Panc1 (cell line): ENCODE measurements around the gene RD3L. TPM values are rescaled to one million over a fixed set of nuclear protein-coding genes. Genes with fewer than 3 reads are reported as not detected.

Source experiments
- ATAC-seq: fragments of 200-7000 bp; cut with Tn5 transposase; 2 replicates; pipeline ENCODE4 v1.9.1; 2020; ENCODE audit warnings: mild to moderate bottlenecking, moderate library complexity
- BruUV-seq: library from RNA; stranded (reverse); fragments of 400-500 nt; replicated peaks from 2 replicates; lab custom pipeline; 2021; lab: Mats Ljungman, UMichigan
- CTCF ChIA-PET: fragments of 300-600 bp; sonication (Branson Sonifier 250); formaldehyde crosslinking; loops from one replicate; lab custom pipeline; 2022; ENCODE audit warnings: antibody characterized with exemption; lab: Charles Lee
- POLR2A ChIA-PET: fragments of 300-600 bp; sonication (Branson Sonifier 250); formaldehyde crosslinking; loops from one replicate; lab custom pipeline; 2022; ENCODE audit warnings: antibody characterized with exemption; lab: Charles Lee
- DNase-seq: peaks from one replicate; pipeline ENCODE4 v3.0.0-alpha.2; 2010; ENCODE audit warnings: low read depth, low spot score
- H3K27ac ChIP-seq: 2 replicates; pipeline ENCODE4 v1.5.1; 2011; ENCODE audit warnings: mild to moderate bottlenecking, low read length, inconsistent platforms
- H3K27me3 ChIP-seq: fragments of 200-500 bp; sonication (Bioruptor generic); 2 replicates; pipeline ENCODE4 v1.6.0; 2014; ENCODE audit warnings: low read length, inconsistent platforms; ENCODE audit not compliant: control insufficient read depth, insufficient read depth
- H3K36me3 ChIP-seq: fragments of 200-500 bp; sonication (Bioruptor generic); 2 replicates; pipeline ENCODE4 v1.5.1; 2014; ENCODE audit warnings: inconsistent platforms, mild to moderate bottlenecking, low read length, moderate library complexity; ENCODE audit not compliant: control insufficient read depth, insufficient read depth
- H3K4me1 ChIP-seq: 2 replicates; pipeline ENCODE4 v1.5.1; 2011; ENCODE audit warnings: inconsistent platforms, mild to moderate bottlenecking, low read length, moderate library complexity; ENCODE audit not compliant: control insufficient read depth, insufficient read depth
- H3K4me3 ChIP-seq, 2 experiments: 2 replicates each; pipeline ENCODE4 v1.5.1; 2011 to 2012; ENCODE audit warnings: low read depth in 2 of 2, low read length in 2 of 2, mild to moderate bottlenecking in 2 of 2, inconsistent platforms in 1 of 2, moderate library complexity in 1 of 2
- H3K9me3 ChIP-seq: fragments of 200-500 bp; sonication (Bioruptor generic); 2 replicates; pipeline ENCODE4 v1.5.1; 2014; ENCODE audit warnings: low read depth, mild to moderate bottlenecking, inconsistent platforms, low read length, moderate library complexity; ENCODE audit not compliant: control insufficient read depth, insufficient read depth
- CTCF ChIP-seq: fragments of 450-650 bp; IDR thresholded peaks from 2 replicates; pipeline ENCODE4 v1.5.1; 2017; ENCODE audit warnings: mild to moderate bottlenecking
- POLR2AphosphoS5 ChIP-seq: IDR thresholded peaks from 2 replicates; pipeline ENCODE4 v1.6.1; 2012; ENCODE audit warnings: mild to moderate bottlenecking, low read depth, low read length, moderate library complexity
- SIN3A ChIP-seq: IDR thresholded peaks from 2 replicates; pipeline ENCODE4 v1.6.1; 2012; ENCODE audit warnings: low read depth, mild to moderate bottlenecking, low read length, moderate library complexity, borderline replicate concordance; ENCODE audit not compliant: insufficient read depth
- TCF7L2 ChIP-seq: IDR thresholded peaks from 2 replicates; pipeline ENCODE4 v1.6.1; 2011; ENCODE audit warnings: mild to moderate bottlenecking, low read depth, low read length, inconsistent platforms
- in situ Hi-C: cut with HindIII; loops from 2 replicates; pipeline ENCODE4 v1.10.0; 2016; ENCODE audit warnings: low sequenced_read_pairs, low pct_unique_long_range_greater_than_20kb
- intact Hi-C: fragments of 100-400 bp; cut with micrococcal nuclease; formaldehyde crosslinking; loops from one replicate; pipeline ENCODE4 v1.10.0; 2022; ENCODE audit not compliant: unreplicated experiment
- total RNA-seq: library from RNA; stranded (reverse); gene quantifications from one replicate; pipeline ENCODE4 v1.2.1, GENCODE V29; 2021; ENCODE audit not compliant: unreplicated experiment
- TF ChIP-seq, protein P1 (sequence below), 2 experiments: IDR thresholded peaks; 2 replicates each; pipeline ENCODE4 v1.6.1; 2011 to 2012; ENCODE audit warnings: low read depth in 2 of 2, control low read depth in 1 of 2, low read length in 1 of 2, mild to moderate bottlenecking in 1 of 2, moderate library complexity in 1 of 2; ENCODE audit not compliant: insufficient read depth in 1 of 2

Gene RD3L
- total RNA-seq, 1 experiment from 2014 or later = not detected

- no TSS peak for BruUV-seq
- in situ Hi-C loops (no loop called here), intact Hi-C loops (no loop called here)
- no peaks in the 10 kb centered on the region for H3K9me3 ChIP-seq
- no peaks in the 10 kb centered on the region for H3K27me3 ChIP-seq
- DNase-seq (no peak), ATAC-seq (no peak)
- CTCF ChIA-PET = no interaction called here
- no peaks in the 10 kb centered on the region for H3K4me1 ChIP-seq
- no peak overlapping the region for H3K27ac ChIP-seq
- TF ChIP-seq TCF7L2 = no peak
- TF ChIP-seq, protein P1, sequence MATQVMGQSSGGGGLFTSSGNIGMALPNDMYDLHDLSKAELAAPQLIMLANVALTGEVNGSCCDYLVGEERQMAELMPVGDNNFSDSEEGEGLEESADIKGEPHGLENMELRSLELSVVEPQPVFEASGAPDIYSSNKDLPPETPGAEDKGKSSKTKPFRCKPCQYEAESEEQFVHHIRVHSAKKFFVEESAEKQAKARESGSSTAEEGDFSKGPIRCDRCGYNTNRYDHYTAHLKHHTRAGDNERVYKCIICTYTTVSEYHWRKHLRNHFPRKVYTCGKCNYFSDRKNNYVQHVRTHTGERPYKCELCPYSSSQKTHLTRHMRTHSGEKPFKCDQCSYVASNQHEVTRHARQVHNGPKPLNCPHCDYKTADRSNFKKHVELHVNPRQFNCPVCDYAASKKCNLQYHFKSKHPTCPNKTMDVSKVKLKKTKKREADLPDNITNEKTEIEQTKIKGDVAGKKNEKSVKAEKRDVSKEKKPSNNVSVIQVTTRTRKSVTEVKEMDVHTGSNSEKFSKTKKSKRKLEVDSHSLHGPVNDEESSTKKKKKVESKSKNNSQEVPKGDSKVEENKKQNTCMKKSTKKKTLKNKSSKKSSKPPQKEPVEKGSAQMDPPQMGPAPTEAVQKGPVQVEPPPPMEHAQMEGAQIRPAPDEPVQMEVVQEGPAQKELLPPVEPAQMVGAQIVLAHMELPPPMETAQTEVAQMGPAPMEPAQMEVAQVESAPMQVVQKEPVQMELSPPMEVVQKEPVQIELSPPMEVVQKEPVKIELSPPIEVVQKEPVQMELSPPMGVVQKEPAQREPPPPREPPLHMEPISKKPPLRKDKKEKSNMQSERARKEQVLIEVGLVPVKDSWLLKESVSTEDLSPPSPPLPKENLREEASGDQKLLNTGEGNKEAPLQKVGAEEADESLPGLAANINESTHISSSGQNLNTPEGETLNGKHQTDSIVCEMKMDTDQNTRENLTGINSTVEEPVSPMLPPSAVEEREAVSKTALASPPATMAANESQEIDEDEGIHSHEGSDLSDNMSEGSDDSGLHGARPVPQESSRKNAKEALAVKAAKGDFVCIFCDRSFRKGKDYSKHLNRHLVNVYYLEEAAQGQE (IDR thresholded peaks at IDR 0.05; ENCODE audit: insufficient read depth in 1 of 2, low read depth in 2 of 2, low read length in 1 of 2) = no peak
- no peak for TF ChIP-seq POLR2AphosphoS5
- TF ChIP-seq SIN3A = no peak
- TF ChIP-seq CTCF = no peak
- no peak overlapping the region for H3K4me3 ChIP-seq
- POLR2A ChIA-PET = no interaction called here
- H3K36me3 ChIP-seq = no peaks in the 10 kb centered on the region
Observed at GRCh38 chr14:103974575-103974974, 32.2 kb upstream of the RD3L start.

DNA sequence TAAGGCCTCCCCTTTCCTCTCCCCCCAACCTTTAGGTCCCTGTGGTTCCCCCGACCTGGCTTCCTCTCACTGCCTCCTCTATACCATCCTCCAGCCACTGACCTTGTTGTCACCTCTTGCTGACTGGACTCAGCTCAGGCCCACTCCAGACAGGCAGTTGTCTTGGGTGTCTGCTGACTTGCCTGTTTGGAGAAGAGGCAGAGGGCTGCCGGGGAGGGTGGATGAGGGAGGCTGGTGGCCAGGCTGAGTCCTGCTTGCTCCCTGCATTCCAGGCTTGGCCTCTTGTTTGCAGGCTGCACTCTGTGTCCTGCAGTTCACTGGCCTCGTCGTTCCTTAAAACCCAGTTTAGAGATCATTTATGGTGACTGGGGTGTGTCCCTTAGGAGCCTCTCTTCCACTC, 31.0 kb upstream of the RD3L start:
- Histone ChIP-seq H3K27ac (no peak overlapping the region), H3K36me3 (no peaks in the 10 kb centered on the region), H3K27me3 (no peaks in the 10 kb centered on the region), H3K4me3 (no peak overlapping the region), H3K4me1 (no peaks in the 10 kb centered on the region), H3K9me3 (no peaks in the 10 kb centered on the region)
- no TSS peak for BruUV-seq
- no peak for DNase-seq
- no peak for TF ChIP-seq POLR2AphosphoS5
- no peak for TF ChIP-seq SIN3A
- TF ChIP-seq, protein P1 (IDR thresholded peaks at IDR 0.05; ENCODE audit: insufficient read depth in 1 of 2, low read depth in 2 of 2, low read length in 1 of 2) = no peak
- no peak for TF ChIP-seq TCF7L2
- TF ChIP-seq CTCF = no peak
- ChIA-PET CTCF (no interaction called here), POLR2A (no interaction called here)
- in situ Hi-C loops (no loop called here), intact Hi-C loops (no loop called here)
- ATAC-seq = no peak
